Measurements from ENCODE around the gene NXPH3.

NXPH3 gene

DNA sequence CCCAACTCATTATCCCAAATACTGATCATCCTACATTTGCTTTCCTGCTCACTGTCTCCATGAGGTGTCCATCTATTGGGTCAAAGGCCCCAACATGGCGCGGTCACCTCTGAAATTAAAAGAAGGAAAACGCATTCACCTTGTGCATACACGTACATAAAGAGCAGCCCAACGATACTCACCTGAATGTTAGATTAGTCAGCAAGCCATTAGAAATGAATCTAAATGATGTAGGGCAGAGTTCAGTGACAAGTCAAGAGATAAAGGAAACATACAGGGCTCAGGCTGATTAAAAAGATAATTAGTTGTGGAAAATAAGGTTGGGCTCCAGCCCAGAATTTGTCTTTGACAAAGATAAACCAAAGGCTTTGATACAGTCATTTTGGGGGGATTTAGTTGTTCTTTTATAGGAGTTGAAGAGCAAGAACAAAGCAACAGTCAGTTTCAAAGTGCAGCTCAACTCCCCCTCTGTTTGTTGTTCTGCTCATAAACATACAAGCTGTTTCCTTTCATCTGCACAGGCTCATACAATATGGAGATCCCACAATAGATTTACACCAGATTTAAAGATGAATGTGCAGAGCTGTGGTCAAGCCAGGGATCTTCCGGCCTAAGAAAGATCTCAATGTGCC lies 21.1 kb downstream of the NXPH3 start:
- DNase-seq, result no peak

DNA sequence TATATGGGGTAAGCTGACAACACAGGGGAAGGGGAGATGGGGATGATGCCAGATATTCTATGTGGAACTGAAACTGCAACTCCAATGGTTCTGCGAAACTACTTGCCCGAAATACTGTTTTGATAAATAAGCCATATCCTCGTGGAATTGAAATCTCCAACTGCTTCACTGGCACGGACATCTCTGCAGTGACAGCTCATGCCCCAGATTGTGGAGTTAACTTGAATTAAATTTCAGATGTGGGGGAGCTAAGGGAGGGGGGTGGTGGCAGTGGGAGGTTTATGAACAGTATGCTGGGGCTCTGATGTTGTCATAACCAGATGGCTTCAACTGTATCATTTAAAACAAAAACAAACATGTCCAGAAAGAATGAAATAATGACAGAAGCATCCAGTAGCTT lies 21.8 kb downstream of the NXPH3 start:
- no peak for DNase-seq

DNA sequence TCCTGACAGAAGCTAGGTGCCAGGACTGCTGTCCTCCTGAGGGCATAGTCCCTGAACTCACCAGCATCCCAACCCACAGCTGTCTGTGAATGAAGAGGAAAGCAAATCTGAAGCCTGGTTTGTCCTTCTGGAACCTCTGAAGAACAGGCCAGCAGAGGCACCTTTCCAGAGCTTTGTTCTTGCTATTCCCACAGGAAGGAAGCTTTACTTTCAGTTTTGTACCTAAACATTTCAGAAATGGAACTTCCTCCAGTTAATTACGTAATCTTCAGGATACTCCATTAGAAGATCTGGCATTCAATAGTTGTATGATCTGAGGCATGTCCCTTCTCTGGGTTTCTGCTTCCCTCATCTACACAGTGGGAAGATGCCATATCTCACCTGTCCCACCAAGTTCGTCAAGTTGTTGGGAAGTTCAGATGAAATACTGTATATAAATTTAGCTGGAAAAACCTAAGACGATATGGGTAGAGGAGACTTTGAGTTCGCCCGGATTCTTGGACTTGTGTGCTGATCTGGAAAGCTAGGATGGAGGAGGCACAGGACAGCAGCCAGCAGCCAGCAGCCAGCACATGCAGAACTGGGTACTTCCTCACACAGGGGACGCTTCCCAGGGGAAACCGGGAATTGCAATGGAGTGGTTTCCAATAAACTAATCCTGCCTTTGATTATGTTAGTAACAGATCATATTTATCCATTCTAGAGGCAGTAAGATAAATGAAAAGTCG lies 22.4 kb downstream of the NXPH3 start:
- no peak for DNase-seq

DNA sequence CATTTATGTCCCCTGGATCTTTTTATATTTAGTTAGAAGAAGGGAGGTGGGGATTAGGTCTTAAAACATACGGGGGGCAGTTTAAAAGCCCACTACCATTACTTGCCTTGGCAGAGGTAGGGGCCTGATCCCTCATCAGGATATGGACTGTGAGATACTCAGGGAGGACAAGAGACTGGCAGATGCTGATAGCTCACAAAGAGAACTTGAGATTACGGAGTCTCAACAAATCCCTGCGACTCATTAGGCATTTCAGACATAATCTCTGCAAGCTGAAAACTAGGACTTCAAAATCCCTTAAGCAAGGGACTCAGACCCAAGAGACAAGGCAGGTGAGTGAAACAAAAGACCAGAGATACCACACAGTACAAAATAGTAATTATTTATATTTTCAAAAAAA lies 23.2 kb downstream of the NXPH3 start:
- no peak for DNase-seq

GRCh38 chr17:49600949-49601348 lies 25.3 kb downstream of the NXPH3 start:
- DNase-seq, result no peak

GRCh38 chr17:49602783-49603182 lies 27.1 kb downstream of the NXPH3 start:
- DNase-seq, result no peak

DNA sequence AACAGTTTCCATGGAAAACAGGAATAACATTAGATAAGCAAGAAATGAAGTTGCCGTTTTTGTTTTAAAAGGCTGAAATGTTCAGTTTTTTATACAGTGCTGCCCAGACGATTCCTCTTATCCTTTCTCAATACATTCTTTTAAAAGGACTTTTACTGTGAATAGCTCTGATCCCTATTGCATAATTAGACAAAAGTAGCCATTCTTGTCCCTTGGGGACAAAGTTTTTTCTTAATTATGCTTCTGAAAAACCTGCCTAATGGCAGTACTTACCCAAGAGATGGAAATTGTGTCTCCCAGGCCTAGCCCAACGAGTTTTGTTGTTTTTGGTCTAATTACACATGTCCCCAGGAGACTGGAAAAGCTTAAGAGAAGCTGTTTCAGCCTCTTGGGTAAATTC lies 27.6 kb downstream of the NXPH3 start:
- DNase-seq, result no peak

DNA sequence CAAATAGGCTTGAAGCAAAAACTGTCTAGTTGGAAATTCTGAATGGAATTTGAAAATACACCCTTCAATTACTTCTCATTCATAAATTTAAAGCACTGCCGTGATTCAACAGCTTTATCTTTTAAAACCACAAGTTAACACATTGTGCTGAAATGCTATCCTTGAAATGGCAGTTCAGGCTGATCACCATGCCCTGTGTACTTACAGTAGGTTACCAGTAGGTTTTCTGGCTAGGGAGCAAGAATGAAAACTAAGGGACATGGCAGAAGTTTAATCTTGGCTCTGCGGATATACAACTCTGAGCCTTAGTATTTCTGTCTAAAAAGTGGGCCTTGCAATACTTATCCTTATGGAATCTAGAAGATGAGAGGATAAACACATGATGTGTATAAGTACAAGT lies 28.0 kb downstream of the NXPH3 start:
- DNase-seq, result no peak

GRCh38 chr17:49604314-49604869 lies 28.7 kb downstream of the NXPH3 start:
- DNase-seq, result no peak

DNA sequence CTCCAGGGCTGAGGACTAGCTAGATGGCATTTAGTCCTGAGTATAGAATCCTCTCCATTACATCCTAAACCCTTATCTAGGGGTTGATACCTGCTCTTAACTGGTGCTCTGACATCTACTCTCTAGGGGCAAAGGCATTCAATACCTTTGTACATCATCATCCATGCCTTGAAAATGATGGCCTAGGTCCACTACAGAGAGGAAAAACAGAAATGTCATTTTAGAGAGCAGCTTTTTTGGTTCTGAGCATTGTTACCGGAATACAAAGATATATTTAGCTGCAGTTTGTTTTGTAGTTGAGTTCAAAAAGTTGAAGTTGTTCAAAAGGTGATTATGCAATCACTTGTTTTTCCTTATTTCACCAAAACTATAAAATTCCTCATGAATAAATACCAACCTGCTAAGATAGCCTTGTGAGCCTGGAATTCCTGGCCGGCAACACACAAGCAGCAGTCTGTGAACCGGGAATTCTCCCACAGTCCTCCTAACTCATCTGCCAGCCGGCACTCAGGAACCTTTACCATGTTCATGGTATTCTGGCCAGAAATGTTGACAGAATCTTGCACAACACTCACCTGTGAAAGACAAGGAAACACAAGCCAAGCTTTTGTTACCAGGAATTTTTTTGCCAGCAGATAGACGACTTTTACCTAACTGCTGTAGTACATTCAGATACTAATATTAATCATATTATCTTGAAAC lies 35.4 kb downstream of the NXPH3 start:
- no peak for DNase-seq

DNA sequence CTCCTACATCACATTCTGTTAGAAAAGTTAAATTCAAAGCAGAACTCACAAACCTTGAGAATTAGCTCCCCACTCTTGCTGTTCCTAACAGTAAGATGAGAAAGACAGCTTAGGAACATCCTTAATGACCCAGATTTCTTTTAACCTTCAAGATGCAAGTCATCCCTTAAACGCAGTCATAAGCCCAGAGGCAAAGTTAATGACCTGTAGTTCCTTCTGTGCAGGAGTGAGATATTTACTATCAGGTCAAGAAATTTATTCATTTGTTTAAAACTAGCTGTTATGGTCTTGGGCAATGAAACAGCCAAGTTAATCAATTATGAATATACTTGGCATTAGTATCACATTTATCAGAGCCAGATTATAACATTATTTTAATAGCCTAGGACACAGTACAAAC lies 37.1 kb downstream of the NXPH3 start:
- DNase-seq, result no peak

- DNase-seq, result no peak
Measured at GRCh38 chr17:49613182-49613800, 37.6 kb downstream of the NXPH3 start.

DNA sequence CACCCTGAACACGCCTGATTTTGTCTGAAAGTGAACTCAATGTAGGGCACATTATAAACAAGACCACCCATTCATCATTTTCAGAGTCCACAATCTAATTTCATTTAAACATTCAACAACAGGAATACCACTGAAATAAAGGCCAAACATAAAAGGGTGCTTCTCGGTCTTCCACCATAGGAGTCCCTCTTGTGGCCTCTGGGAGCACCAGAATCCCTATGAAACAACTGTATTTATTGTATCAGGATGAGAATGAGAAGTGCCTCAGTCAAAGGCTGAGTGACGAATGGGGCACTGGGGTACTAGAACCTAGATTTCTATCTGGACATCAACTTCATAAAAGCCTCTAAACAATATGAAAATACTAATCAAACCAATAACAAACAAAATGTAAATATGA lies 40.4 kb downstream of the NXPH3 start:
- no peak for DNase-seq

DNA sequence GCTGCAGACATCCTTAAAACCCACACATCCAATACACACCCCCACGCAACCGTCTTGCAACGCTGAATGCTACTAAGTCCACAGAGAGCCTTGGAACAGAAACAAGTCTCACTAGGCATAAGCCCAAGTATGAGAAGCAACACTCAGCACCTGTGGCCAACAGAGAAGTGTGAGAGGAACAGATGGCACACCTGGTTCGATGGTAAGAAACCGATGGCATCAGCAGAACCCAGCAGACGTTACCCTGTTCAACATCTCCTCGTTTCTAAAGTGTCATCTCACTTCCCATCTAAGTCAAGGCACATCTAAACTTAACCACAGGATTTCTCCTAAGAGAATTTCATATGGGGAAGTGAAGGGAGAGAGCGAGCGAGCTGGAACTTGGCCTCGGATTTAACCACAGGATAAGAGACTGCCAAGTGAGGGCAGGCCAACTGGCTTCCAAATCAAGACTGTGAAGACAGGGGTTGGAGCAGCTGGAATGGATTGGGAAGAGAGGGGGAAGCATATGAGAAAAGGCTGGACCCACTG lies 41.0 kb downstream of the NXPH3 start:
- DNase-seq, result no peak

GRCh38 chr17:49618028-49618611 lies 42.4 kb downstream of the NXPH3 start:
- DNase-seq, result no peak

DNA sequence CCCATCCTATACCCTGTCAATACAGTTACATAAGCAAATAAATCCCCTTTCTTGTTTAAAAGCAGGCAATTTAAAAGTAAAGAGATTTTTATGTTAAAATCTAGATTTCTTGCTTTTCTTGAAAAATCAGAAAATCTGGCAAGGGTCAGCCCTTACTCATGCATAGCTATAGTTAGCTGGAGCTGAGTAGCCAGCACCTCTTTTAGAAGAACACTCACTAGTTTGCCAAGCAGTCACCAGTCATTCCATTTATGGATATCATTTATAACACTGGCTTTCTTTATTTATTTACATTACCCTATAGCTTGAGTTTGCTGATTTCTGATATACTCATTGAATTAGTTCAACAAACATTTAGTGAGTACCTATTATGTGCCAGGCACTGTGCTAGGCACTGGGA lies 45.7 kb downstream of the NXPH3 start:
- no peak for DNase-seq

GRCh38 chr17:49621946-49622529 lies 46.4 kb downstream of the NXPH3 start:
- DNase-seq, result no peak

DNA sequence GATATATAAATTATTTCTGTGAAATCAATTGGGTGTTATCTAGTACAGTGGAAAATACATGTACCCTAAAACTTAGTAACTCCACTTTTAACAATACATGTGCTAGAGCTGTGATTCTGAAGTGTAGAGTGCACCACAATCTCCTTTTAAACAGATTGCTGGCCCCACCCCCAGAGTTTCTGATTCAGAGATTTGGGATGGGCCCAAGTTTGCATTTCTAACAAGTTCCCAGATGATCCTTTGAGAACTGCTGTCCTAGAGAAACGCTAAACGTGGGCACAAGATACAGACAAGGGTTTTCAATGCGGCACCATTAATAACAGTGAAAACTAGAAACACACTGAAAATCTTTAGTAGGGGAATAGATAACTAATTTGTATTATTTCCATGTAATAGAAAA lies 49.2 kb downstream of the NXPH3 start:
- no peak for DNase-seq

- no peak for DNase-seq
Measured at GRCh38 chr17:49629447-49629846, 53.8 kb downstream of the NXPH3 start.

- no peak for DNase-seq
Measured at GRCh38 chr17:49630113-49630900, 54.6 kb downstream of the NXPH3 start.

- DNase-seq, result no peak
Measured at GRCh38 chr17:49631496-49631895, 55.8 kb downstream of the NXPH3 start.
